HG02763 (cell line): ENCODE results near the gene TRIM51G.
"Not testable (repeated sequence)": the region's sequence is repeated elsewhere in the genome, so short reads cannot be mapped to it uniquely, and the experiment has no call there.

Source experiments
- ATAC-seq: cut with Tn5 transposase; IDR thresholded peaks from one replicate; pipeline ENCODE4 v1.9.1; 2021; ENCODE audit warnings: mild to moderate bottlenecking, moderate library complexity; ENCODE audit not compliant: unreplicated experiment

TRIM51G gene

GRCh38 chr11:48983785-48984184 lies at the start of gene TRIM51G:
TRIM51G (minus strand) TSS chr11:48983885; CDS start chr11:48981695, 2,190 bp downstream.
- ATAC-seq: not testable (repeated sequence)

- ATAC-seq: not testable (repeated sequence)
These were observed 44.8 kb upstream of the TRIM51G start, which contains the start of gene TRIM49B for GRCh38 chr11:49028523-49028922. TRIM49B (plus strand) TSS chr11:49028823; CDS start chr11:49031600, 2,777 bp downstream.

GRCh38 chr11:48968592-48968991 lies 15.1 kb downstream of the TRIM51G start:
- ATAC-seq: not testable (repeated sequence)

DNA sequence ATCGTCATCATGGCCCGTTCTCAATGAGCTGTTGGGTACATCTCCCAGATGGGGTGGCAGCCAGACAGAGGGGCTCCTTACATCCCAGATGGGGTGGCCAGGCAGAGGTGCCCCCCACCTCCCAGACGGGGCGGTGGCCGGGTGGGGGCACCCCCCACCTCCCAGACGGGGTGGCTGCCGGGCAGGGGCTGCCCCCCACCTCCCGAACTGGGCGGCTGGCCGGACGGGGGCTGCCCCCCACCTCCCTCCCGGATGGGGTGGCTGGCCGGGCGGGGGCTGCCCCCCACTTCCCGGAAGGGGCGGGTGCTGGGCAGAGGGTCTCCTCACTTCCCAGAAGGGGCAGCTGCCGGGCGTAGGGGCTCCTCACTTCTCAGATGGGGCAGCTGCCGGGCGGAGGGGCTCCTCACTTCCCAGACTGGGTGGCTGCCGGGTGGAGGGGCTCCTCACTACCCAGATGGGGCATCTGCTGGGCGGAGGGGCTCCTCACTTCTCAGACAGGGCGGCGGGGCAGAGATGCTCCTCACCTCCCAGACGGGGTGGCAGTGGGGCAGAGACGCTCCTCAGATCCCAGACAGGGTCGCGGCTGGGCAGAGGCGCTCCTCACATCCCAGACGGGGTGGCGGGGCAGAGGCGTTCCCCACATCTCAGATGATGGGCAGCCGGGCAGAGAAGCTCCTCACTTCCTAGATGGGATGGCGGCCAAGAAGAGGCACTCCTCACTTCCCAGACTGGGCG lies 28.2 kb downstream of the TRIM51G start:
- not testable (repeated sequence) for ATAC-seq

- ATAC-seq: not testable (repeated sequence)
These were observed 37.9 kb downstream of the TRIM51G start for GRCh38 chr11:48945796-48946195.
